ENCODE data around the gene DUSP22.

- no peak for TF ChIP-seq CTCF (IDR thresholded peaks at IDR 0.05)
- no peak for TF ChIP-seq POLR2A (IDR thresholded peaks at IDR 0.05)
- no peak for TF ChIP-seq POLR2AphosphoS5 (IDR thresholded peaks at IDR 0.05)
These were observed 91.6 kb downstream of the DUSP22 start for GRCh38 chr6:383856-384255.

Data from stomach (tissue), 4 donors.